GM18909 (cell line): ENCODE results near the gene FSCN2.

Source experiments
- ATAC-seq: cut with Tn5 transposase; IDR thresholded peaks from one replicate; pipeline ENCODE4 v1.9.1; 2021; ENCODE audit warnings: mild to moderate bottlenecking; ENCODE audit not compliant: unreplicated experiment, poor library complexity

Gene FSCN2

DNA sequence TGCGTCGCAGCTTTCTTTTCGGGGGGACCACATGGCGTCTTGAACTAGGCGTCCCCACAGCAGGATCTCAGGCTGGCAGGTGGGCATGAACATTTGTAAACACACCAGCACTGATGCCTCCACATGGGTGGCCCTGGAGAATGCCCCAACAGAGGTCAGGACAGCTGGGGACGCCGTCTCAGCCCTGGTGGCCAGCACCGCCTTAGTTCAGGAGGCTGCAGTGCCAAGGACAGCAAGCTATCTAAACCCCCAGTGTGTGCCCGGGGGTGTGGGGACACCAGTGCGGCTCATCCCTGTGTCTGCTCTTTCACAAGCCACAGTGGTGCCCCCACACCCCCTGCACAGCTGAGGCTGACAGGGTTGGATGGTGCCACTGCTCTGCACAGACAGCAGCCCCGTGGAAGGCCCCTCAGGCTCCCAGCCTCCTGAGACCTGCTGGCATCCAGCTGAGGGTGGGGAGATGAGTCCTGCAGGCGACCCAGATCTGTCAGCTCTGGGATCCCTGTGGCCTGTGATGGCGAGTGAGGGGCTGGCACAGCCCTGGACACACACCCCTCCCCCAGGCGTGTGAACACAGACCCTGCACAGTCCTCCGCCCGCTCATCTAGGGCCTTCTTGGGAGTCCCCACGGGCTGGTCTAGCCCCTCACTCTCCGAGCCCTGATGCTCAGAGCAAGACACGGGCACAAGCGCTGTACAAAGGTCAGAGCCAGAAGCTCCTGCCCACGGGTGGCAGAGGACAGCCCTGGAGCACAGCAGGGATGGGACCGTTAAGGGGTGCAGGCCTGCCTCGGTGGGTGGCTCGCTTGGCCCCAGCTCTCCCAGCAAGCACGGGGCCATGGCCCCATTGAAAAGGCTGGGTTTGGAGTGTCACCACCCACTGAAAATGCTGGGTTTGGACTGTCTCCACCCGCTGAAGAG, 10.7 kb downstream of the FSCN2 start:
- no peak for ATAC-seq

DNA sequence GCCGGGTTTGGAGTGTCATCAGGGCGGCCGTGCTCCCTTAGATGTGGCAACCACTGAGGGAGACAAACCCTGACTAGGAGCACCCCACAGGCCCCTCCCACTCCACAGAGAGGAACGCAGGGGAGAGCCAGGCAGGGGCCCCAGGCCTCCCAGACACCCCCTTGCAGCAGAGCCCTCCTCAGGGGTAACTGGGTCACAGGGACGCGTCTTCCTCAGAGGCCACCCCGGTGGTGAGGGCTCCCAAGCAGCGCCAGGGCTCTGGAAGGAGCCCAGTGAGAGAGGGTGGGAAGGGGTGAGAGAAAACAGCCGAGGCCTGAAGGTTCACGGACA, 11.4 kb downstream of the FSCN2 start:
- no peak for ATAC-seq

DNA sequence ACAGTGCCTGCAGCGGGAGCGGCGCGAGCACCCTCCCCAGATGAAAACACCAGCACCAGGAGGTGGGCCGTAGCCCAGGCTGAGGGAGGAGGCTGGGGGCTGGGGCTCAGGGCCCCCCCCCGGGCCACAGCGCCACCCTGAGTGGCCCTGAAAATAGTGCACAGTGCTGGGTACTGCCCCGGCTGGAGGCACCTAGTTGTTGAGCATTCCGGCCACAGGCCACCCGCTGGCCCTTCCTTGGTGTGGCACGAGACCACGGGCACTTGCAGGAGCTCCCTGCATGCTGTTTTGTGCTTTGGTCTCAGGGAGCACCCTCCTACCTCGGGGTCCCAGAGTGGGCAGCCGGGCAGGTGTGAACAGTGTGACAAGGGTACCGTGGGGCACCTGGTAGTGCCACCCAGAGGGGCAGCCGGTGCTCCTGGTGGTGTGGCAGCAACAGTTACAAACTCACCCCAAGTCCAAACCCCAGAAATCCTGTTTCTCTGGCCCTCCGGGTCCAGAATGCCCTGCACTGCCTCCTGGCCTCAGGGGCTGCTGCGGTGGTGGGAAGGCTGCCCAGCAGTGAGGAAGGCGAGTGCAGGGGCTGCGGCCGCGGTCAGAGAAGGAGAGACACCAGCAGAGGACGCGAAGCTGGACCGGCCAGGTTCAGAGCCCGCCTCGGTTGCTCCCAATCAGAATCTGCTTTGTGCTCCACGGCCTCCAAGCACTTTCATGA, 11.9 kb downstream of the FSCN2 start:
- ATAC-seq, result no peak

DNA sequence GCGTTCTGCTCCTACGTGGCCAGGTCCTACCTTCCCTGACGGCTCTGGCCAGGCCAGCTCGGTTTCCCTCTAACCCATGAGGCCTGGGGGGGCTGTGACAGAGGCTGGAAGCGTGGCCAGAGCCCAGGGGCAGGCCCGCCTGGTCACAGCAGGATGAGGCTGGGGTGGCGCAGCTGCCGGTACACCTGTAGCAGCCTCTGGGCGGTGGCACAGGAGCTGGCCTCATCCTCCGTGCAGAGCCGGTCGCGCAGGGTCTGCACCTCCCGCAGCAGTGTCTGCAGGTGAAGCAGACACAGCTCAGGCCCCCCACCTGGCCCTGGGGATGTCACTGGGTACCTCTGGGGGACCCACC, 12.5 kb downstream of the FSCN2 start:
- no peak for ATAC-seq

DNA sequence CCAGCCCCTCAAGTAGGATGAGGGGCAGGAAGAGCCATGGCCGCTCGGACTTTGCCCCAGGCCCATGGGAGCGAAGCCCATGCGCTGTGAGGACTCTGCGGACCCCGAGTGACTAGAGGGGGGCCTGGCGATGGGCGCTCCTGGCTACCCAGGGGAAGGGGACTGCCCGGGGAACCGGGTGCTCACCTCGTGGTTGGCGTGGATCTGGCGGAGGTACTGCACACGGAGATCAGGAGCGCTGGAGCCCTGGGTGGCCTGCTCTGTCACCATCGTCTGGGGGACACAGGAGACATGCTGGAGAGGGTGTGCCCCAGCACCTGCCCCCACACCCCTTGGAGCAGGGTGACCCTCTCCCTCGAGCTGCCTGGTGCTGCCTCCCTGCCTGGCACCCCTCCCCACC, 12.9 kb downstream of the FSCN2 start:
- ATAC-seq, result no peak

DNA sequence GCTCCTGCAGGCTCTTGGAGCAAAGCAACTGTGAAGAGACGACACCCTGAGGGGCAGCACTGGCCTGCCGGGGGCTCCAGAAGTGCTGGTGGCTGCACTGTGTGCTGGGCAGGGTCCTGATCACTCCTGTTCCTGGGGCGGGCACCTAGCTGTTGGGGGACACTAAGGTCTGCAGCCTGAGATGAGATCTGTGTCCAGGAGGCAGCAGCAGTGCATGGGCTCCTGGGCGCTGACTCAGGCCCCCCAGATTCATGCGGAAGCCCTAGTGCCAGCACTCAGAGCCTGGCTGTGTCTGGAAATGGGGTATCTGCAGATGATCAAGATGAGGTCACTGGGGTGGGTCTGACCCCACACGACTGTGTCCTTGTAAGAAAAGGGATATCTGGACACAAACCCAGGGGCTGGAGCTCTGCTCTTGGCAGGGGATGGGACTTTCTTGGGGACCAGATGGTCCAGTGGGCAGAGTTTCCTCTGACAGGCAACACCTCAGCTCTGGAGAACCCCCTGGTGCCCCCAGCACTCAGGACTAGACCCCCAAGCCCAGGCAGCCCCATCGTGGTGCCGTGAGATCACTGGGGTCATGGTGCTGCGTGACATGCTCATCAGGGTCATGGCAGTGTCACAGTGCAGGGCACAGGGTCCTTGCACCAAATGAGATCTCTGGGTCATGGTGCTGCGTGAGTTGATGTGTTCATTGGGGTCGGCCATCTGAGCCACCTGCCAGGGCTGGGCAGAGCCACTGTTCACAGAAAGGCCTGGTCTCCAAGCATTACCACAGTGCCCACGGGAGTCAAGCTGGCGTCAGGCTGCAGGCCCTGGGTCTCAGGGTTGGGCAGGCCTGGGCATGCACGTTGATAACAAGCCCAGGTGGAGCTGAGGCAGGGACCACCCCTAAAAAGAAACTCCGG, 14.5 kb downstream of the FSCN2 start:
- ATAC-seq, result no peak

DNA sequence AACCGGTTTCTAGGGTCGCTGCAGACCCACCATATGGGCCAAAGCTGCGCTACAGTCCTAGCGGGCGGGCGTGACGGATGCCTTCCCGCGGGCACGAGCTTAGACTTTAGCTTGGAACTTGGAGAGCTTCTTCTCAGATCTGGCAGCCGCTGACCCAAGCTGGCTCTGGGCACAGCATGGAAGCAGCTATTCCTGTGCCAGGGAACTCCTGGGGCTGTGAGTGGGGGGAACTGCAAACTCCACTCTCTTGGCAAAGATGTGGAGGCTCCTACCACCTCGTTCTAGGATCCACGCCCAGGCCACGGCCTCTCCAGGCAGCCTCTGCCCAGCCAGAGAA, 15.1 kb downstream of the FSCN2 start:
- no peak for ATAC-seq

DNA sequence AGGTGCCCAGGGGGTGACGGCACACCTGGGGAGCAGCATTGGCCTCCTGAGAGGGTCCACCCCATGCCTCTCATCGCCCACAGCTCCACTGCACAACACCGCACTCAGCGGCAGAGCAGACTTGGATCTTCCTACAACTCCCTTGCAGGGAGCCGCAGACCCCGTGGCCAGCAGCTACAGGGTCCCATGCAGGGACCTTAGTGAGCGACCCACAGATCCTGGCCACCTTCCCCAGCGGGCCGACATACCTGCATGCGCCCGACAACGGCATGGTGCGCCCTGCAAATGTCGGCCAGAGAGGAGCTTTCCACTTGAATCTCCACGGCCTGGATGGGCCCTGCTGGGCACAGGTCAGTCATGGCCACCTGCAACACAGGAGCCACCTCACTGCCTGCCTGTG, 15.6 kb downstream of the FSCN2 start:
- ATAC-seq, result no peak

DNA sequence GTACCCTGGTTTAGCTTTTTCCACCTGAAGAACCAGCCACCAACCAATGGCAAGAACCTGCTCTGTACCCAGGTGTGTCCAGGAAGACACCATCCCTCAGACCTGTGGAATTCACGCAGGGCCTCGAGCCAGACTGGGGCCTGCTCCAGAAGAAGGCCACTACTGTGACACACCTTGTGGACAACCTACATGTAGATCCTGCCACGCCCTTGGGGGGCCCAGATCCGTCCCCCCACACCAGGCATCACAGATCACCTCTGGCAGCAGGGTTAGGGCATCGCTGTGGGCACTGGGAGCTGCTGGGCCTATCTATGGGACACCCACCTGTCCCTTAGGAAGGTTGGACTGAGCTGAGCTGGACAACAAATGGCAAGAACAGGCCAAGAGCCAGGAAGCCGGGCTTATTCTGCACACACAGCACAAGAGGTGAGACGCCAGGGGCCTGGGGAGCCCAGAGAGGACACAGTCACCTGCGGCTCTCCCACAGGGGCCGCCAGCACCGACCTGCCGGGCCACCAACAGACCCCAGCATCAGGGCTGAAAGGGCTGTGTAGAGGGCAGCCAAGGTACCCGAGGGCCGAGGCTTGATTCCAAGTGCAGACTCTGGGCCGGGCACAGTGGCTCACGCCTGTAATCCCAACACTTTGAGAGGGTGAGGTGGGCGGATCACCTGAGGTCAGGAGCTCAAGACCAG, 16.3 kb downstream of the FSCN2 start:
- ATAC-seq, result no peak

DNA sequence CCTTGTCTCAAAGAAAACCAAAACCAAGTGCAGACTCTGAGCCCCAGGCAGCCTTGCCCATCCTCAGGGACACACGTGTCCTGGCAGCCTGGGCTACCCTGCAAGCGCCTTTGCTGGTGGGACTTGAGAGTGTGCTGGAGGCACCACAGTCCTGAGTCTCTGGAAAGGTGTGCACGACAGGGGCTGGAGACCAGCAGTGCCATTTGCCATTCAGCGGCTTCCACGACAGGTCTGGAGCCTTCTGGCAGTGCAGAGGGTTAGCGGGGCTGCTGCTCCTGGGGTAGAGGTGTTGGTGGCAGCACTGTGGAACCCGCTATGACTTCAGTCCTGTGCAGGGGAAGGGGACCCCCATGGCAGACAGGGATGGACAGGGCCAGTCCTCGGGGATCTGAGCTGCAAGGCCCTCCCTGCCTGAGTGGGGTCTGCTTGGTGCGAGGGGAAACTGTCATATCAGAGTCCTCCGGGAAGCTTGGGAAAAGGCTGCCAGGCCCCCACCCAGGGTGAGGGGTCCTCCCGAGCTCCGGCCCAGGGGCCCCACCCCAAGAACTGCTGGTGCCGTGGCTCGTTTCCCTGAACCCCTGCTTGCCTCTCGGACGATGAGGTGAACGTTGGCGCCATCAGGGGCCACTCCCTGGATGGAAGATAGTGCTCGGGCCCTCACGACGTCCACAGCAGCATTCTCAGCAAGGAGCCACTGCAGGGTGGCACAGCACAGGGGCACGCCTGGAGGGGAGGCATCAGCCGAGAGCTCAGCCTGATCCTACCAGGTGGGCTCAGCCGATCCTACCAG, 17.2 kb downstream of the FSCN2 start:
- ATAC-seq, result no peak

DNA sequence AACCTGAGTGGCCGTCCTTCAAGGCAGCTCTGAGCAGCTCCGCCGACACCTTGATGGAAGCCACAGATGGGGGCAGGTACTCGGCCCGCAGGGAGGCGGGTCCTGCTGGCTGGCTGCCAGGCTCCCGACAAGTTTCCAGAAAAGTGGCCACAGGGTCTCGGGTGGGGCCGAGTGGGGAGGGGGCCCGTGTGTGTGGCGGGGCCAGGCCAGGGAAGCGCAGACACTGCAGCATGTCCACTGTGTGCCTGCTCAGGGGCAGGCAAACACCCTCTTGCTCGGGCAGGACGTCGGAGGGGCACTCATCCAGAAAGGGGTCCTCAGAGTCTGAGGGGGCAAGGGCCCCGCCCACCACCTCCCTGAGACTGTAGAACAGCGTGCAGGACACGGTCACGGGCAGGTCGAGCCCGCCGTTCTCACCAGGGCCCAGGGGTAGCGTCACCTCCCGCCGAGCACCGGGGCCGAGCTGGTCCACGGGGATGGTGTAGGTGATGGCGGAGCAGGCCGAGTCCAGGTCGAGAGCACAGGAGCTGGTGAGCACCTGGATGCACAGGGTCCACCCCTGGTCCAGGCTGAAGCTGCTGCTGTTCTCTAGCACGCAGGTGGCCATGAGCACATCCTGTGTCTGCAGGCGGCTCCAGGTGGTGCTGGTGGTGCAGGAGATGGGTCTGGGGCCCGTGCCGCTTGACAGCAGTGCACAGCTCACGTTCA, 18.9 kb downstream of the FSCN2 start:
- no peak for ATAC-seq

DNA sequence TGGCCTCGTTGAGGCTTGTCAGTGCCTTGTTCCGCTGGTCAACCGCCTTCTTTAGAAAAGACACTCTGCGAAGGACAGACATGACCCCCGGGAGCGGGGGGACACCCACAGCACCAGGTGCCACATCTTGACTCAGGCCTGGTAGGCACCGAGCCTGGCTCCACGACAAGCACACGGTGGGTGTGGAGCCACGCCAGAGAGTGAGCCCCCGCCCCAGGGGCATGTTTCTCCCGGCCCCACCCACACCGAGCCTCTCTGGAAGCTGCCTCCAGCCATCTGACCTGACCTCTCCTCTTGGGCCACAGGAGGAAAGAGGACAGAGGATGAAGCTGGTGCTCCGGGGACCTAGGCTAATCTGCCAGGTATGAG, 19.4 kb downstream of the FSCN2 start:
- no peak for ATAC-seq

DNA sequence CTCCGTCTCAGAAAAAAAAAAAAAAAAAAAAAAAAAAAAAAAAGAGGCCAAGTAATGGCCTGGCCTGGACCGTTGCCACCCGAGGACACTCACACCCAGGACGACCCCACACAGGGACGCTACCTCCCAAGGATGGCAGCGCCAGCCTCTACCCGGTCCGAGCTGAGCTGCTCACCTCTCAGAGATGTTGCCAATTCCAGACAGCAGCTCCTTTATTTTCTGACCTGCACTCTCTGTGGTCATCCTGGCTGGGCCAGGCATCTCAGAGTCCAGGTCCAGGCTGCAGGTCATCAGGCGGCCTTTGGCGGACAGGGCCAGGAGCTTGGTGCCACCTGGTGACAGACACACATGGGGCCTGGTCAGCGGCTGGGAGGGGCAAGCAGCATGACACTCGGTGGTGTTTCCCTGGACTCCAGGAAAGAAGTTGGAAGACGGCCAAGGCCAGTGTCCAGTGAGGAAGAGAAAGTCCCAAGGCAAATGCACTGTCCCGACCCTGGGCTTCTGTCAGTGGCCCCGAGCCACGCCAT, 20.9 kb downstream of the FSCN2 start:
- no peak for ATAC-seq

DNA sequence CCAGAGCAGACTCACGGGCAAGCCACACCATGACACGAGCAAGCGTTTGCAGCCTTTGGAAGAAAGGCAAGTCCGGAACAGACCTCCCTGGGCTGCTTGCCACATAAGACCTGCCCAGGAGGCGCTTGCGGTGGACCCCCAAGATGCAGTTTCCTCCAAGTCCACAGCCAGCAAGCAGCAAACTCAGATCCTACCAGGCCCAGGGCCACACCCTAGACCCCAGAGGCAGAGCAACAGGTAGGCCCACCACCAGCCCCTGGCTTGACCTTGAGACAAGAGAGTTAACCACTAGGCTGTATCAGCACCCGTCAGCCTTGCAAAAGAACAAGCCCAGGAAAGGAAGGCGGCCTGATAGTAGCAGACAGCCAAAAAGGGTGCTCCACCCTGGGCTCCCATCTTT, 21.6 kb downstream of the FSCN2 start:
- no peak for ATAC-seq

DNA sequence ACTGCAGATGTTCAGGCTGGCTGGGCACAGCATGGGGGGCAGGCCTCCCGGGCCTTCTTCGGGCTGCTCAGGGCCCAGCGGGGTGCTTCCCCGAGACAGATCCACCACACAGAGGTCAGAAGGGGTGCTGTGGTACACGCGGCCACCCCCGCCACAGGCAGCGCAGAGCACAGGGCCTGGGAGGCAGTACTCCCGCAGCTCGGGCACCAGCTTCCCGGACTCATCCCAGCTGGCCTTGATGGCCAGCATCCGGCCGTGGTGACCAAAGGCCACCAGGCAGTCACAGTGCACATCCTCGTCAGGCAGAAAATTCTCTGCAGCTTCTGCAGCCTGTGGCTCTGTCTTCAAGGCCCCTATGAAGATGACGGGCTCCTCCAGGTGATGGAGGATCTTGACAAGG, 22.1 kb downstream of the FSCN2 start:
- no peak for ATAC-seq

DNA sequence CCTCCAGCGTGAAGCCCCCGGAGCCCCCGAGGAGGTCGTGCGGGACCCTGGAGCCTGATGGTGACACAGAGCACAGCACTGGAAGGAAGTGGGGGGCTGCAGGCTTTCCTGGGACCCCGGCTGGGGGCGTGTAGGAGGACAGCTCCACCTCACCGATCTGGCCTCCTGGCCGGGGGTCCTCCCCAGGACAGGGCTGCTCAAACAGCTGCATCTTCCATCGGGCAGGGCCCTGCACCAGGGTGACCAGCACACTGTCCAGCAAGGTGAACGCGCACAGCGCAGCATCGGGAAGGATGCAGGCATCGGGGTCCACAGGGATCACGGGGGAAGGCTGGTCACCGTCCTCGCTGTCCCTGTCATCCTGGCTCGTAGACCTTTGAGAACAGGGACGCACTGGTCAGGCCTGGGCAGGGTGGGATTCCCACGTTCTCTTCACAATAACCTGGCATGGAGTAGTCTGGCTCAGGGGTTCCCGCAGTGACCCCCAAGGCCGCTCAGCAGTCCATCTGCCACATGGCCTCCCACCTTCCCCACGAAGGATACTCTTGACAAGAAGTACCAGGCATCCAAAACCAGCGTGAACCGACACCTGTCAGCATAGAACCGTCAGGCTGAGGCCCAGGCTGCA, 22.8 kb downstream of the FSCN2 start:
- ATAC-seq, result no peak

DNA sequence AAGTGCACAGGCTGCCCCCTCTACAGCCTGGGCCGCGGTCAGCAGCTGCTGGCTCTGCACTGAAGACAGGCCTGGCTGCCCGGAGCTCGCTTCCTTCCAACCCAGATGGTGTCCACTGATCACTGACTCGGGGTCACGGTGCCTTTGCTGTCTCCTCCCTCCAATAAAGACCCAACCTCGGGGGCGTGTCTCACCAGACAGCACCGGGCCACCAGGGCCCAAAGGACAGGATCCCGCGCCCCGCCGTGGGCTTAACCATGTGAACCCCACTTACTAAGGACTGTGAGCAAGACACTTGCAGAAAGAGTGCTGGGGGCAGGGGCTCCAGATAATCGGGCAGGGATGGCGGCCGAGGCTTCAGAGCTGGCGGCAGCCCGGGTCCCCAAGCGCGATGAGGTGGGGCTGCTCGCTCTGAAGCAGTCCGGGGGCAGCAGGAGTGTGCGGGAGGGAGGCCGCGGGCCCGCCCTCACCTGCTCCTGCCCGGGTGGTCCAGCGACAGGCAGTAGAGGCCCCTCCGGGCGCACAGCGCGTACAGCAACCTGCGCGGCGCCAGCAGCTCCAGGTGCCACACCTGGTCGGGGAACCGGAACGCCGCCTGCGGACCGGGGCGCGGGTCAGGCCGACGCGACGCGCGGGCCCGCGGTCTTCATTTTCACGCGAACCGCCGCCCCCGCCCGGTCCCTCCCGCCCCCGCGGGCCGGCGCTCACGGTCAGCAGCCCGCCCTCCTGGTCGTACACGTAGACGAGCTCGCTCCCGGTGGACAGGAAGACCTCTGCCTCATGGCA, 23.5 kb downstream of the FSCN2 start:
- peak; percentile 8 for ATAC-seq
